Smooth muscle cell (in vitro differentiated cells): ENCODE data around the gene AIDA. TPM values are rescaled to one million over a fixed set of nuclear protein-coding genes. Genes with fewer than 3 reads are reported as not detected.

ENCODE experiments used
- DNase-seq: peaks from one replicate; lab custom pipeline; 2025; ENCODE audit not compliant: unreplicated experiment; lab: John Stamatoyannopoulos, UW
- H2AFZ ChIP-seq: fragments of 200-600 bp; sonication (generic); 2 replicates; pipeline ENCODE4 v1.6.0; 2016; ENCODE audit warnings: antibody characterized with exemption, low read depth, mild to moderate bottlenecking
- H3F3A ChIP-seq: fragments of 200-600 bp; sonication (generic); 2 replicates; pipeline ENCODE4 v1.6.0; 2017; ENCODE audit warnings: antibody characterized with exemption, low read depth
- H3K27ac ChIP-seq: fragments of 200-600 bp; sonication (generic); 2 replicates; pipeline ENCODE4 v1.5.1; 2016; ENCODE audit warnings: low read depth, mild to moderate bottlenecking
- H3K27me3 ChIP-seq: fragments of 200-600 bp; sonication (generic); 2 replicates; pipeline ENCODE4 v1.6.1; 2016; ENCODE audit warnings: low read depth, mild to moderate bottlenecking
- H3K36me3 ChIP-seq: fragments of 200-600 bp; sonication (generic); 2 replicates; pipeline ENCODE4 v1.5.1; 2016; ENCODE audit warnings: low read depth
- H3K4me1 ChIP-seq: fragments of 200-600 bp; sonication (generic); 2 replicates; pipeline ENCODE4 v1.5.1; 2016; ENCODE audit warnings: low read depth
- H3K4me2 ChIP-seq: fragments of 200-600 bp; sonication (generic); 2 replicates; pipeline ENCODE4 v1.6.0; 2016; ENCODE audit warnings: mild to moderate bottlenecking
- H3K4me3 ChIP-seq: fragments of 200-600 bp; sonication (generic); 2 replicates; pipeline ENCODE4 v1.5.1; 2016; ENCODE audit warnings: mild to moderate bottlenecking
- H3K79me2 ChIP-seq: fragments of 200-600 bp; sonication (generic); 2 replicates; pipeline ENCODE4 v1.6.0; 2016; ENCODE audit warnings: low read depth, mild to moderate bottlenecking
- H3K9ac ChIP-seq: fragments of 200-600 bp; sonication (generic); 2 replicates; pipeline ENCODE4 v1.6.0; 2016; ENCODE audit warnings: low read depth
- H3K9me3 ChIP-seq: fragments of 200-600 bp; sonication (generic); replicated peaks from 2 replicates; pipeline ENCODE4 v1.5.1; 2016; ENCODE audit warnings: low read depth
- H4K20me1 ChIP-seq: fragments of 200-600 bp; sonication (generic); 2 replicates; pipeline ENCODE4 v1.6.0; 2016; ENCODE audit warnings: low read depth
- WGBS: methylation state at CpG from one replicate; pipeline ENCODE4 v1.1.7; 2016; ENCODE audit warnings: low lambda C conversion rate; 5-methylcytosine and 5-hydroxymethylcytosine counted together
- polyA plus RNA-seq: library from polyadenylated mRNA; unstranded; fragments of >200 nt; fragmentation: Nextera tagmentation; extraction: Ambion mirVana; gene quantifications from 2 replicates; pipeline ENCODE4 v1.2.1, GENCODE V29; 2016
- total RNA-seq: library from RNA; depleted of rRNA; stranded (reverse); fragments of >200 nt; gene quantifications from 2 replicates; pipeline ENCODE4 v1.2.3, GENCODE V29; 2014
- TF ChIP-seq, protein P1 (sequence below): fragments of 200-600 bp; sonication (generic); IDR thresholded peaks from 2 replicates; pipeline ENCODE4 v1.5.1; 2017; ENCODE audit warnings: borderline replicate concordance, mild to moderate bottlenecking, antibody characterized with exemption; ENCODE audit not compliant: insufficient read depth, poor library complexity, severe bottlenecking

The AIDA gene
- total and polyA plus RNA-seq, 2 experiments from 2014 or later: 40.6 to 50.9 TPM

GRCh38 chr1:222634180-222635013, 77.9 kb downstream of the AIDA start:
- 50% methylated on average over 7 of the region's 7 CpGs for WGBS
- Histone ChIP-seq H3K27ac (no peak overlapping the region), H3K4me1 (no peaks in the 10 kb centered on the region), H3F3A (no peaks in the 10 kb centered on the region), H3K9ac (no peak overlapping the region), H3K79me2 (no peaks in the 10 kb centered on the region), H3K4me2 (no peak overlapping the region), H4K20me1 (no peaks in the 10 kb centered on the region), H3K9me3 (no peaks in the 10 kb centered on the region), H3K36me3 (no peaks in the 10 kb centered on the region), H3K27me3 (no peaks in the 10 kb centered on the region), H2AFZ (no peak overlapping the region), H3K4me3 (no peak overlapping the region)
- DNase-seq: no peak
- TF ChIP-seq, protein P1, sequence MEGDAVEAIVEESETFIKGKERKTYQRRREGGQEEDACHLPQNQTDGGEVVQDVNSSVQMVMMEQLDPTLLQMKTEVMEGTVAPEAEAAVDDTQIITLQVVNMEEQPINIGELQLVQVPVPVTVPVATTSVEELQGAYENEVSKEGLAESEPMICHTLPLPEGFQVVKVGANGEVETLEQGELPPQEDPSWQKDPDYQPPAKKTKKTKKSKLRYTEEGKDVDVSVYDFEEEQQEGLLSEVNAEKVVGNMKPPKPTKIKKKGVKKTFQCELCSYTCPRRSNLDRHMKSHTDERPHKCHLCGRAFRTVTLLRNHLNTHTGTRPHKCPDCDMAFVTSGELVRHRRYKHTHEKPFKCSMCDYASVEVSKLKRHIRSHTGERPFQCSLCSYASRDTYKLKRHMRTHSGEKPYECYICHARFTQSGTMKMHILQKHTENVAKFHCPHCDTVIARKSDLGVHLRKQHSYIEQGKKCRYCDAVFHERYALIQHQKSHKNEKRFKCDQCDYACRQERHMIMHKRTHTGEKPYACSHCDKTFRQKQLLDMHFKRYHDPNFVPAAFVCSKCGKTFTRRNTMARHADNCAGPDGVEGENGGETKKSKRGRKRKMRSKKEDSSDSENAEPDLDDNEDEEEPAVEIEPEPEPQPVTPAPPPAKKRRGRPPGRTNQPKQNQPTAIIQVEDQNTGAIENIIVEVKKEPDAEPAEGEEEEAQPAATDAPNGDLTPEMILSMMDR: peak; percentile 94

GRCh38 chr1:222632749-222633148, 79.5 kb downstream of the AIDA start:
- TF ChIP-seq, protein P1: no peak
- Histone ChIP-seq H3K9me3 (no peaks in the 10 kb centered on the region), H3K9ac (no peak overlapping the region), H3K27ac (no peak overlapping the region), H3K4me2 (no peak overlapping the region), H3K4me3 (no peak overlapping the region), H2AFZ (no peak overlapping the region), H3K4me1 (no peaks in the 10 kb centered on the region), H4K20me1 (no peaks in the 10 kb centered on the region), H3K36me3 (peaks cover 7% of the 10 kb centered on the region), H3K79me2 (no peaks in the 10 kb centered on the region), H3F3A (no peaks in the 10 kb centered on the region), H3K27me3 (no peaks in the 10 kb centered on the region)
- DNase-seq: no peak
- 89% methylated on average over 2 of the region's 2 CpGs for WGBS

DNA sequence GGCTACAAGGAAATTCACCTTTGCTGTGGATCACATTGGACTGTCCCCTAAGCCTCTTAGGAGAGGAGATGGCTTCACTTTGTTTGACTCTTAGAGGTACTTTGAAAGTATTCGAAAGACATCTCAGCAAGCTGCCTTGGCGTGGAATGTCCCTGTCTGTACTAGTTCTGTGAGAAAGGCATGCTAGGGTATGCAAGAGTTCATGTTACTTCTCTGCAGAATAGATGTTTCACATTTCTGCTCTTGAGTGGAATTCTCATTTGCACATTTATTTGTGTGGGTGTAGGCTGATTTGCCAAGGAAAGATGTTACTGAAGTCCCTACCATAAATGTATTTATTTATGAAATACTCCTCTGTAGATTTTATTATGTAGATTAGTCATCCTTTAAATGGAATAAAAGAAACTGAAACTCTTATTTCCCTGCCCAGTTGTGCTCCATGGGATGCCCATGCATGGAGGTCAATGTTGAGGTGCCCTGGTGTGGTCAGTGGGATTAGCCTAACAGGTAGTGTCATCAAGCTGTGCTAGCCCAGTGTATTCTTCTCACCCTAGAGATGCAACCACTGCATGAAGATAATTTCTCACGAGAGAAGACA, 80.6 kb downstream of the AIDA start:
- H3K79me2 ChIP-seq: no peaks in the 10 kb centered on the region
- H3K4me2 ChIP-seq: no peak overlapping the region
- H4K20me1 ChIP-seq: no peaks in the 10 kb centered on the region
- H3K27ac ChIP-seq: no peak overlapping the region
- H3K4me1 ChIP-seq: no peaks in the 10 kb centered on the region
- H3K9ac ChIP-seq: no peak overlapping the region
- 93% methylated on average over 3 of the region's 3 CpGs for WGBS
- H3F3A ChIP-seq: no peaks in the 10 kb centered on the region
- H3K4me3 ChIP-seq: no peak overlapping the region
- no peak for DNase-seq
- TF ChIP-seq, protein P1: no peak
- H2AFZ ChIP-seq: no peak overlapping the region
- H3K9me3 ChIP-seq: no peaks in the 10 kb centered on the region
- H3K36me3 ChIP-seq: peaks cover 11% of the 10 kb centered on the region
- H3K27me3 ChIP-seq: no peaks in the 10 kb centered on the region
